Astrocyte of the cerebellum (primary cell): Measurements from ENCODE around the gene ITGA2.

Experiments used
- DNase-seq: peaks from one replicate; pipeline ENCODE4 v3.0.0-alpha.2; 2011; ENCODE audit warnings: low read depth
- H3K4me3 ChIP-seq: 2 replicates; pipeline ENCODE4 v1.5.1; 2011; ENCODE audit warnings: mild to moderate bottlenecking, low read depth, low read length, moderate library complexity
- CTCF ChIP-seq: IDR thresholded peaks from 2 replicates; pipeline ENCODE4 v1.5.1; 2012; ENCODE audit warnings: low read length, low read depth, moderate library complexity, mild to moderate bottlenecking; ENCODE audit errors: missing control alignments
- in situ Hi-C: cut with HindIII; loops from 2 replicates; pipeline ENCODE4 v1.10.0; 2017; ENCODE audit warnings: low sequenced_read_pairs

ITGA2 gene

GRCh38 chr5:53039855-53040254 is 50.7 kb downstream of the ITGA2 start:
- DNase-seq: no peak
- in situ Hi-C loops: no loop called here
- no peak overlapping the region for H3K4me3 ChIP-seq
- TF ChIP-seq CTCF: no peak

- DNase-seq: no peak
- in situ Hi-C loops: no loop called here
- no peak for TF ChIP-seq CTCF
- no peak overlapping the region for H3K4me3 ChIP-seq
These were observed 52.0 kb downstream of the ITGA2 start for GRCh38 chr5:53041071-53041692.

GRCh38 chr5:53041740-53042139 is 52.6 kb downstream of the ITGA2 start:
- no peak for DNase-seq
- in situ Hi-C loops: no loop called here
- H3K4me3 ChIP-seq: no peak overlapping the region
- TF ChIP-seq CTCF: no peak

- no peak for DNase-seq
- H3K4me3 ChIP-seq: no peak overlapping the region
- no peak for TF ChIP-seq CTCF
- in situ Hi-C loops: no loop called here
These were observed 56.1 kb downstream of the ITGA2 start for GRCh38 chr5:53045263-53045662.

- TF ChIP-seq CTCF: no peak
- in situ Hi-C loops: no loop called here
- H3K4me3 ChIP-seq: no peak overlapping the region
- no peak for DNase-seq
These were observed 59.1 kb downstream of the ITGA2 start for GRCh38 chr5:53048248-53048647.

- TF ChIP-seq CTCF: no peak
- H3K4me3 ChIP-seq: no peak overlapping the region
- in situ Hi-C loops: no loop called here
- DNase-seq: no peak
These were observed 63.3 kb downstream of the ITGA2 start for GRCh38 chr5:53052499-53052898.
